ENCODE data around the gene ARHGEF10L. TPM values are rescaled to one million over a fixed set of nuclear protein-coding genes. Genes with fewer than 3 reads are reported as not detected.

ARHGEF10L gene
- total and polyA plus RNA-seq, 5 donors from 2014 or later, result not detected

- no peak for ATAC-seq (ENCODE audit: low read depth in 2 of 2)
- H3K4me1 Mint-ChIP-seq, result no peaks in the 10 kb centered on the region
- Histone ChIP-seq H3K27me3 (ENCODE audit: control insufficient read depth, insufficient read depth, low read length) (no peaks in the 10 kb centered on the region), H3K27ac (ENCODE audit: insufficient read depth, low read length, poor library complexity, severe bottlenecking) (no peak overlapping the region), H3K36me3 (ENCODE audit: control insufficient read depth, insufficient read depth, low read length) (no peaks in the 10 kb centered on the region), H3K4me3 (ENCODE audit: low read depth, low read length) (no peak overlapping the region), H3K4me1 (ENCODE audit: control insufficient read depth, insufficient read depth, low read length, poor library complexity, severe bottlenecking) (no peaks in the 10 kb centered on the region), H3K9me3 (ENCODE audit: control insufficient read depth in 2 of 2, low read length in 2 of 2) (no peaks in the 10 kb centered on the region)
- no peaks in the 10 kb centered on the region for H3K27me3 Mint-ChIP-seq
- H3K36me3 Mint-ChIP-seq, result no peaks in the 10 kb centered on the region
- H3K9me3 Mint-ChIP-seq, result peaks cover 0 to 1% (median 0%) of the 10 kb centered on the region in 7 donors
- no peak overlapping the region for H3K27ac Mint-ChIP-seq
- H3K4me3 Mint-ChIP-seq, result no peak overlapping the region
- no peak for DNase-seq
Observed at GRCh38 chr1:17629460-17629859, 90.0 kb downstream of the ARHGEF10L start.

- ATAC-seq (ENCODE audit: low read depth in 2 of 2) (peak; percentile 14 to 29), DNase-seq (no peak)
- no peaks in the 10 kb centered on the region for H3K27me3 Mint-ChIP-seq
- H3K9me3 Mint-ChIP-seq, result peaks cover 0 to under 1% (median 0%) of the 10 kb centered on the region in 7 donors
- peak overlapping the region in 1 of 3 donors; percentile 14 for H3K27ac Mint-ChIP-seq
- Histone ChIP-seq H3K9me3 (ENCODE audit: control insufficient read depth in 2 of 2, low read length in 2 of 2) (no peaks in the 10 kb centered on the region), H3K4me1 (ENCODE audit: control insufficient read depth, insufficient read depth, low read length, poor library complexity, severe bottlenecking) (no peaks in the 10 kb centered on the region), H3K27me3 (ENCODE audit: control insufficient read depth, insufficient read depth, low read length) (no peaks in the 10 kb centered on the region), H3K27ac (ENCODE audit: insufficient read depth, low read length, poor library complexity, severe bottlenecking) (no peak overlapping the region), H3K36me3 (ENCODE audit: control insufficient read depth, insufficient read depth, low read length) (no peaks in the 10 kb centered on the region), H3K4me3 (ENCODE audit: low read depth, low read length) (no peak overlapping the region)
- H3K4me1 Mint-ChIP-seq, result no peaks in the 10 kb centered on the region
- no peak overlapping the region for H3K4me3 Mint-ChIP-seq
- H3K36me3 Mint-ChIP-seq, result no peaks in the 10 kb centered on the region
Observed at GRCh38 chr1:17630048-17630830, 90.7 kb downstream of the ARHGEF10L start.

GRCh38 chr1:17630986-17631385, 91.5 kb downstream of the ARHGEF10L start:
- H3K4me1 ChIP-seq (ENCODE audit: control insufficient read depth, insufficient read depth, low read length, poor library complexity, severe bottlenecking), result no peaks in the 10 kb centered on the region
- no peaks in the 10 kb centered on the region for H3K27me3 Mint-ChIP-seq
- ATAC-seq (ENCODE audit: low read depth in 2 of 2) (no peak), DNase-seq (no peak)
- no peaks in the 10 kb centered on the region for H3K9me3 Mint-ChIP-seq
- no peaks in the 10 kb centered on the region for H3K9me3 ChIP-seq (ENCODE audit: control insufficient read depth in 2 of 2, low read length in 2 of 2)
- H3K36me3 Mint-ChIP-seq, result no peaks in the 10 kb centered on the region
- H3K4me3 Mint-ChIP-seq, result no peak overlapping the region
- no peaks in the 10 kb centered on the region for H3K4me1 Mint-ChIP-seq
- no peak overlapping the region for H3K27ac Mint-ChIP-seq
- no peaks in the 10 kb centered on the region for H3K27me3 ChIP-seq (ENCODE audit: control insufficient read depth, insufficient read depth, low read length)
- H3K27ac ChIP-seq (ENCODE audit: insufficient read depth, low read length, poor library complexity, severe bottlenecking), result no peak overlapping the region
- no peaks in the 10 kb centered on the region for H3K36me3 ChIP-seq (ENCODE audit: control insufficient read depth, insufficient read depth, low read length)
- H3K4me3 ChIP-seq (ENCODE audit: low read depth, low read length), result no peak overlapping the region

- Mint-ChIP-seq H3K27me3 (no peaks in the 10 kb centered on the region), H3K27ac (no peak overlapping the region), H3K9me3 (no peaks in the 10 kb centered on the region), H3K36me3 (no peaks in the 10 kb centered on the region), H3K4me1 (no peaks in the 10 kb centered on the region), H3K4me3 (no peak overlapping the region)
- no peaks in the 10 kb centered on the region for H3K9me3 ChIP-seq (ENCODE audit: control insufficient read depth in 2 of 2, low read length in 2 of 2)
- no peaks in the 10 kb centered on the region for H3K27me3 ChIP-seq (ENCODE audit: control insufficient read depth, insufficient read depth, low read length)
- H3K4me3 ChIP-seq (ENCODE audit: low read depth, low read length), result no peak overlapping the region
- no peaks in the 10 kb centered on the region for H3K36me3 ChIP-seq (ENCODE audit: control insufficient read depth, insufficient read depth, low read length)
- ATAC-seq (ENCODE audit: low read depth in 2 of 2), result no peak
- H3K4me1 ChIP-seq (ENCODE audit: control insufficient read depth, insufficient read depth, low read length, poor library complexity, severe bottlenecking), result no peaks in the 10 kb centered on the region
- no peak overlapping the region for H3K27ac ChIP-seq (ENCODE audit: insufficient read depth, low read length, poor library complexity, severe bottlenecking)
- no peak for DNase-seq
Observed at GRCh38 chr1:17631410-17631809, 91.9 kb downstream of the ARHGEF10L start.

- DNase-seq (no peak), ATAC-seq (ENCODE audit: low read depth in 2 of 2) (no peak)
- Mint-ChIP-seq H3K9me3 (no peaks in the 10 kb centered on the region), H3K27ac (no peak overlapping the region), H3K4me3 (no peak overlapping the region), H3K36me3 (no peaks in the 10 kb centered on the region), H3K4me1 (no peaks in the 10 kb centered on the region), H3K27me3 (no peaks in the 10 kb centered on the region)
- H3K4me1 ChIP-seq (ENCODE audit: control insufficient read depth, insufficient read depth, low read length, poor library complexity, severe bottlenecking), result no peaks in the 10 kb centered on the region
- H3K36me3 ChIP-seq (ENCODE audit: control insufficient read depth, insufficient read depth, low read length), result no peaks in the 10 kb centered on the region
- no peaks in the 10 kb centered on the region for H3K9me3 ChIP-seq (ENCODE audit: control insufficient read depth in 2 of 2, low read length in 2 of 2)
- no peak overlapping the region for H3K27ac ChIP-seq (ENCODE audit: insufficient read depth, low read length, poor library complexity, severe bottlenecking)
- H3K4me3 ChIP-seq (ENCODE audit: low read depth, low read length), result no peak overlapping the region
- no peaks in the 10 kb centered on the region for H3K27me3 ChIP-seq (ENCODE audit: control insufficient read depth, insufficient read depth, low read length)
Observed at GRCh38 chr1:17632106-17632505, 92.6 kb downstream of the ARHGEF10L start.

- H3K27me3 Mint-ChIP-seq, result no peaks in the 10 kb centered on the region
- H3K4me3 Mint-ChIP-seq, result no peak overlapping the region
- no peaks in the 10 kb centered on the region for H3K9me3 ChIP-seq (ENCODE audit: control insufficient read depth in 2 of 2, low read length in 2 of 2)
- no peaks in the 10 kb centered on the region for H3K4me1 Mint-ChIP-seq
- ATAC-seq (ENCODE audit: low read depth in 2 of 2), result no peak
- no peaks in the 10 kb centered on the region for H3K4me1 ChIP-seq (ENCODE audit: control insufficient read depth, insufficient read depth, low read length, poor library complexity, severe bottlenecking)
- no peak overlapping the region for H3K4me3 ChIP-seq (ENCODE audit: low read depth, low read length)
- no peaks in the 10 kb centered on the region for H3K36me3 Mint-ChIP-seq
- no peaks in the 10 kb centered on the region for H3K27me3 ChIP-seq (ENCODE audit: control insufficient read depth, insufficient read depth, low read length)
- DNase-seq, result no peak
- no peak overlapping the region for H3K27ac ChIP-seq (ENCODE audit: insufficient read depth, low read length, poor library complexity, severe bottlenecking)
- peaks cover 0 to 2% (median 0%) of the 10 kb centered on the region in 7 donors for H3K9me3 Mint-ChIP-seq
- no peak overlapping the region for H3K27ac Mint-ChIP-seq
- no peaks in the 10 kb centered on the region for H3K36me3 ChIP-seq (ENCODE audit: control insufficient read depth, insufficient read depth, low read length)
Observed at GRCh38 chr1:17632541-17633184, 93.2 kb downstream of the ARHGEF10L start.

- no peak overlapping the region for H3K27ac ChIP-seq (ENCODE audit: insufficient read depth, low read length, poor library complexity, severe bottlenecking)
- no peaks in the 10 kb centered on the region for H3K4me1 ChIP-seq (ENCODE audit: control insufficient read depth, insufficient read depth, low read length, poor library complexity, severe bottlenecking)
- H3K27ac Mint-ChIP-seq, result no peak overlapping the region
- H3K27me3 Mint-ChIP-seq, result no peaks in the 10 kb centered on the region
- no peak overlapping the region for H3K4me3 Mint-ChIP-seq
- DNase-seq (no peak), ATAC-seq (ENCODE audit: low read depth in 2 of 2) (no peak)
- H3K27me3 ChIP-seq (ENCODE audit: control insufficient read depth, insufficient read depth, low read length), result no peaks in the 10 kb centered on the region
- H3K9me3 ChIP-seq (ENCODE audit: control insufficient read depth in 2 of 2, low read length in 2 of 2), result no peaks in the 10 kb centered on the region
- H3K36me3 Mint-ChIP-seq, result no peaks in the 10 kb centered on the region
- H3K9me3 Mint-ChIP-seq, result peaks cover 0 to 2% (median 0%) of the 10 kb centered on the region in 7 donors
- H3K36me3 ChIP-seq (ENCODE audit: control insufficient read depth, insufficient read depth, low read length), result no peaks in the 10 kb centered on the region
- no peaks in the 10 kb centered on the region for H3K4me1 Mint-ChIP-seq
- H3K4me3 ChIP-seq (ENCODE audit: low read depth, low read length), result no peak overlapping the region
Observed at GRCh38 chr1:17633654-17634053, 94.2 kb downstream of the ARHGEF10L start.

GRCh38 chr1:17635276-17635675, 95.8 kb downstream of the ARHGEF10L start:
- Mint-ChIP-seq H3K27ac (no peak overlapping the region), H3K4me3 (no peak overlapping the region), H3K9me3 (peaks cover 0 to 2% (median 0%) of the 10 kb centered on the region in 7 donors), H3K36me3 (no peaks in the 10 kb centered on the region), H3K4me1 (no peaks in the 10 kb centered on the region), H3K27me3 (no peaks in the 10 kb centered on the region)
- DNase-seq (no peak), ATAC-seq (ENCODE audit: low read depth in 2 of 2) (no peak)
- H3K27ac ChIP-seq (ENCODE audit: insufficient read depth, low read length, poor library complexity, severe bottlenecking), result no peak overlapping the region
- no peaks in the 10 kb centered on the region for H3K4me1 ChIP-seq (ENCODE audit: control insufficient read depth, insufficient read depth, low read length, poor library complexity, severe bottlenecking)
- no peaks in the 10 kb centered on the region for H3K9me3 ChIP-seq (ENCODE audit: control insufficient read depth in 2 of 2, low read length in 2 of 2)
- H3K36me3 ChIP-seq (ENCODE audit: control insufficient read depth, insufficient read depth, low read length), result no peaks in the 10 kb centered on the region
- H3K4me3 ChIP-seq (ENCODE audit: low read depth, low read length), result no peak overlapping the region
- no peaks in the 10 kb centered on the region for H3K27me3 ChIP-seq (ENCODE audit: control insufficient read depth, insufficient read depth, low read length)

All from CD4-positive, CD25-positive, alpha-beta regulatory T cell (primary cell).